ENCODE results near the gene AK5.
A peak's percentile ranks its signal among the peaks of the same experiment; 100 is the strongest.

Gene AK5, protein sequence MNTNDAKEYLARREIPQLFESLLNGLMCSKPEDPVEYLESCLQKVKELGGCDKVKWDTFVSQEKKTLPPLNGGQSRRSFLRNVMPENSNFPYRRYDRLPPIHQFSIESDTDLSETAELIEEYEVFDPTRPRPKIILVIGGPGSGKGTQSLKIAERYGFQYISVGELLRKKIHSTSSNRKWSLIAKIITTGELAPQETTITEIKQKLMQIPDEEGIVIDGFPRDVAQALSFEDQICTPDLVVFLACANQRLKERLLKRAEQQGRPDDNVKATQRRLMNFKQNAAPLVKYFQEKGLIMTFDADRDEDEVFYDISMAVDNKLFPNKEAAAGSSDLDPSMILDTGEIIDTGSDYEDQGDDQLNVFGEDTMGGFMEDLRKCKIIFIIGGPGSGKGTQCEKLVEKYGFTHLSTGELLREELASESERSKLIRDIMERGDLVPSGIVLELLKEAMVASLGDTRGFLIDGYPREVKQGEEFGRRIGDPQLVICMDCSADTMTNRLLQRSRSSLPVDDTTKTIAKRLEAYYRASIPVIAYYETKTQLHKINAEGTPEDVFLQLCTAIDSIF

DNA sequence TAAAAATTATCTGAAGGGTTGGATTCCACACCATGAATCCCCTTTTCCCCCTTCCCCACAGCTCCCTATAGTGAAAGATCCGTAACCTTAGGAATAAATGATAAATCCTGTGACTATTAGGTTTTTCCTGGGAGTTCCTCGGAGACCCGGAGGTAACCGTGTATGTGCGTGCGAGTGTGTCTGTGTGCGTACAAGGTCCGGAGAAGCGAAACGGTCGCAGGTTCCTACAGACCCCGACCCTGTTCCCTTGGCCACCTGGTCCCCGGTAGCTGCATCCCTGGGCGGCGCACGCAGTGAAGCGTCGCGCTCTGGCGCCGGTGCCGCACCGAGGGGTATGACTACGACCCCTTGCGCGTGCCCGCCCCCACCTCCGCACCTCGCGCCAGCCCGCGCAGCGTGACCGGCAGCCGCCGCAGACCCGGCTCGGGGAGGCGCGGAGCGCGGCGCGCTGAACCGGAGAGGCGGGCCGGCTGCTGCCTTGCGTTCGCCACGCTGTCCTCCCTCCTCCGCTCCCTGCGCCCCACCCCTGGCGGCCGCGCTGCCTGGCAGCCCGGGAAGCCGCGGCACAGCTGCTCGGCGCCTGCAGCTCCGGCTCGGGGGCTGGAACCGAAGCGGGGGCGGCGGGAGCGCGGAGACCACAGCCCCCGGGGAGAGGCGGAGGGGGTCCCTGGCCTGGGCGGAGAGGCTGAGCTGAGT, at the start of gene AK5:
Gene AK5, plus strand, starts transcription at position 529 of the 696 bp plus-strand sequence. CDS start 295 bp downstream, outside the sequence.
- ChIA-PET CTCF (no interaction called here), POLR2A (no interaction called here)
- TF ChIP-seq, protein P1, sequence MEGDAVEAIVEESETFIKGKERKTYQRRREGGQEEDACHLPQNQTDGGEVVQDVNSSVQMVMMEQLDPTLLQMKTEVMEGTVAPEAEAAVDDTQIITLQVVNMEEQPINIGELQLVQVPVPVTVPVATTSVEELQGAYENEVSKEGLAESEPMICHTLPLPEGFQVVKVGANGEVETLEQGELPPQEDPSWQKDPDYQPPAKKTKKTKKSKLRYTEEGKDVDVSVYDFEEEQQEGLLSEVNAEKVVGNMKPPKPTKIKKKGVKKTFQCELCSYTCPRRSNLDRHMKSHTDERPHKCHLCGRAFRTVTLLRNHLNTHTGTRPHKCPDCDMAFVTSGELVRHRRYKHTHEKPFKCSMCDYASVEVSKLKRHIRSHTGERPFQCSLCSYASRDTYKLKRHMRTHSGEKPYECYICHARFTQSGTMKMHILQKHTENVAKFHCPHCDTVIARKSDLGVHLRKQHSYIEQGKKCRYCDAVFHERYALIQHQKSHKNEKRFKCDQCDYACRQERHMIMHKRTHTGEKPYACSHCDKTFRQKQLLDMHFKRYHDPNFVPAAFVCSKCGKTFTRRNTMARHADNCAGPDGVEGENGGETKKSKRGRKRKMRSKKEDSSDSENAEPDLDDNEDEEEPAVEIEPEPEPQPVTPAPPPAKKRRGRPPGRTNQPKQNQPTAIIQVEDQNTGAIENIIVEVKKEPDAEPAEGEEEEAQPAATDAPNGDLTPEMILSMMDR (IDR thresholded peaks at IDR 0.05; ENCODE audit: control extremely low read depth, extremely low read depth, low read depth, missing control alignments): no peak
- peak; percentile 51 for DNase-seq (ENCODE audit: extremely low spot score)

DNA sequence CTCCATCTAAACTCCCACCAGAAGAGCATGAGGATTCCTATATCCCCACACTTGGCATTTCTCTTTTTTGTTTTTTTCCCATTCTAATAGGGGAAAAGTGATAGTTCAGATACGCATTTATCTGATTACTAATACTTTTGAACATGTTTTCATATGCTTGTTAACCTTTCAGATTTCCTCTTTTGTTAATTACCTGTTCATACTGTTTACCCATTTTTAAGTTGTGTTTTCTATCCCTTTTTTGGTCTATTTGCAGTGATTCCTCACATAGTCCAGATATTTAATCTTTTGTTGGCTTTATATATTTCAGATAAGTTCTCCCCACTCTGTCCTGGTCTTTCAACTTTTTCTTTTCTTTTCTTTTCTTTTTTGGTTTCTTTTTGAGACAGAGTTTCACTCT, 49.0 kb upstream of the AK5 start:
- POLR2A ChIA-PET: no interaction called here
- TF ChIP-seq, protein P1 (IDR thresholded peaks at IDR 0.05; ENCODE audit: control extremely low read depth, extremely low read depth, low read depth, missing control alignments): no peak
- CTCF ChIA-PET: no interaction called here
- DNase-seq (ENCODE audit: extremely low spot score): no peak

DNA sequence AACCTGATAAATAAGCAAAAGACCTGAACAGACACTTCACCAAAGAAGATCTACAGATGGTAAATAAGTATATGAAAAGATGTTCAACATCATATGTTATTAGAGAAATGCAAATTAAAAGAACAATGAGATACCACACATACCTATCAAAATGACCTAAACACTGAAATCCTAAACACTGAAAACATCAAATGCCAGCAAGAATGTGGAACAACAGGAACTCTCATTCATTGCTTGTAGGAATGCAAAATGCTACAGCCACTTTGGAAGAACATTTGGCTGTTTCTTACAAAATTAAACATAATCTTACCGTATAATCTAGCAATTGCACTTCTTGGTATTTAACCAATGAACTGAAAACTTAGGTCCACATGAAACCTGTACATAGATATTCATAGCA, 47.7 kb upstream of the AK5 start:
- TF ChIP-seq, protein P1 (IDR thresholded peaks at IDR 0.05; ENCODE audit: control extremely low read depth, extremely low read depth, low read depth, missing control alignments): no peak
- POLR2A ChIA-PET: no interaction called here
- CTCF ChIA-PET: no interaction called here
- DNase-seq (ENCODE audit: extremely low spot score): no peak

DNA sequence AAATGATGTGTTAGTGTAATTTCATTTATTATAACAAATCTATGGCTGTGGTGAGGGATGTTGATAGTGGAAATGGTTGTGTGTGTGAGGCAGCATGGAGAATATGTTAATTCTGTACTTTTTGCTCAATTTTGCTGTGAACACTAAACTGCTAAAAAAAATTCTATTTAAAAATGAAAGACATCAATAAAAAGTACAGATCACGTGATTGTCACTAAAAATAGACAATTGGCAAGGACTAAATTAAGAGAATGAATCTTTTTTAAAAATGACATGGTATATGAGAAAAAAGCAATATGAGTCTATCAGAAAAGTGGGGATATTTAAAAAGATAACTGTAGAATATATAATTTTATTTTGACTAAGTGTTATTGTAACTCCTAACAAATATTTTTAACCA, 46.9 kb upstream of the AK5 start:
- ChIA-PET CTCF (no interaction called here), POLR2A (no interaction called here)
- DNase-seq (ENCODE audit: extremely low spot score): no peak
- TF ChIP-seq, protein P1 (IDR thresholded peaks at IDR 0.05; ENCODE audit: control extremely low read depth, extremely low read depth, low read depth, missing control alignments): no peak

DNA sequence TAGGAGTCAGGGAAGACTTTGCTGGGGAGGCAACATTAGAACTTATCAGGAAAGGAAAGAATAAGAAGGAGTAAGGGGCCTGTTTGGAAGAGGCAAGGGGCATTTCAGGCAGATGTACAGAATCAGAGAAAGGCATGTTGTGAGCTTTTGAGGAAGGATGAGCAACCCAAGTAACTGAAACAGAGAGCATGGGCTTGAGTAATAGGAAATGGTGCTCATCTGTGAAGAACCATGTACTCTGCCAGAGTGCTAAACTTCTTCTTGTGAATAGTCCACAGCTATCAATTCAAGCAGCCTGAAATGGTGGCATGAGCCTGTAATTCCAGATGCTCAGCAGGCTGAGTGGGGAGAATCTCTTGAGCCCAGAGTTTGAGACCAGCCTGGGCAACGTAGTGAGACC, 43.4 kb upstream of the AK5 start:
- no peak for DNase-seq (ENCODE audit: extremely low spot score)
- ChIA-PET POLR2A (no interaction called here), CTCF (interaction anchor here (1.3 to 1.9 kb wide), 2 partner anchors 9 to 11 kb away, joined by 4 to 6 read pairs; no protein-coding TSS in a partner anchor)
- TF ChIP-seq, protein P1 (IDR thresholded peaks at IDR 0.05; ENCODE audit: control extremely low read depth, extremely low read depth, low read depth, missing control alignments): no peak

DNA sequence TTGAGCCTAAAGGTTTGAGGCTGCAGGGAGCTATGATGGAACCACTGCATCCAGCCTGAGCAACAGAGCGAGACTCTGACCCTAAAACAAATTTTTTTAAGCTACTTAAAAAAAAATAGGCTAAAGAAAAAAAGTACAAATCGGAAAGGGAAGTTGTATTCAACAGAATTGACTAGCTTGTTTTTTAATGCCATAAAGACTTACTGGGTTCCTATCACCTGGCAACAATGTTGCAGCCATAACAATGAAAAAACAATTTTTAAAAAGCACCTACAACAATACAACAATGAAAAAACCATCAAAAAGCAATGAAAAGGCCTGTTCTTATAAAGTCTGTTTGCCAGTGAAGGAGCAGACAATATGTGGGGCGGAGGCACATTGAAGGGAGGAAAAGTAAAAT, 42.5 kb upstream of the AK5 start:
- POLR2A ChIA-PET: no interaction called here
- CTCF ChIA-PET: interaction anchor here (1.3 to 1.9 kb wide), 2 partner anchors 10 to 12 kb away, joined by 4 to 6 read pairs; no protein-coding TSS in a partner anchor
- TF ChIP-seq, protein P1 (IDR thresholded peaks at IDR 0.05; ENCODE audit: control extremely low read depth, extremely low read depth, low read depth, missing control alignments): no peak
- no peak for DNase-seq (ENCODE audit: extremely low spot score)
